HG03108 (cell line): ENCODE data around the gene HSPB1.
"Not testable (repeated sequence)": the region's sequence is repeated elsewhere in the genome, so short reads cannot be mapped to it uniquely, and the experiment has no call there.

Source experiments
- ATAC-seq: cut with Tn5 transposase; IDR thresholded peaks from one replicate; pipeline ENCODE4 v1.9.1; 2021; ENCODE audit warnings: moderate library complexity; ENCODE audit not compliant: unreplicated experiment

HSPB1 gene

DNA sequence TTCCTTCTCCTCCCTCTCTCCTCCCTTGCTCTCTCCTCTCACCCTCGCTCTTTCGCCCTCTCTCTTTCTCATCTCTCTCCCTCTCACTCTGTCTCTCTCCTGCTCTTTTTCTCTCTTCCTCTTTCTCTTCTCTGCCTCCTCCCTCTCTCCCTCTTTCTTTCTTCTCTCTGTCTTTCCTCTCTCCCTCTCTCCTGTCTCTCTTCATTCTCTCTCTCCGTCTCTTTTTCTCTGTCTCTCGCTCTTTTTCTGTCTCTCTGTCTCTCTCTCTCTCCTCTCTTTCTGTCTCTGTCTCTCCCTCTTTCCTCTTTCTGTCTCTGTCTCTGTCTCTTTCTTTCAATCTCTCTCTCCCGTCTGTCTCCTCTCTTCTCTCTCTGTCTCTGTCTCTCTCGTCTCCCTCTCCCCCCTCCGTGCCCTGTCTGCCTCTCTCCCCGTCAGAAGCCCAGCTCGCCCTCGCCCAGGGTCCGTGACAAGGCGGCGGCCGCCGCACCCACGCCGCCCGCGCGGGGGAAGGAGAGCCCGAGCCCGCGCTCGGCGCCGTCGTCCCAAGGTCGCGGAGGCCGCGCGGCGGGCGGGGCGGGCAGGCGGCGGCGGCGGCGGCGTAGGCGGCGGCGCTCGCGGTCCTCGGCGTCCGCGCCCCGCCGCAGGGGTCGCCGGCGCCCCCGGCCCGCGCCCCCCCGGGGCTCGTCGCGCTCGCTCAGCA is 21.3 kb upstream of the HSPB1 start:
- no peak for ATAC-seq

DNA sequence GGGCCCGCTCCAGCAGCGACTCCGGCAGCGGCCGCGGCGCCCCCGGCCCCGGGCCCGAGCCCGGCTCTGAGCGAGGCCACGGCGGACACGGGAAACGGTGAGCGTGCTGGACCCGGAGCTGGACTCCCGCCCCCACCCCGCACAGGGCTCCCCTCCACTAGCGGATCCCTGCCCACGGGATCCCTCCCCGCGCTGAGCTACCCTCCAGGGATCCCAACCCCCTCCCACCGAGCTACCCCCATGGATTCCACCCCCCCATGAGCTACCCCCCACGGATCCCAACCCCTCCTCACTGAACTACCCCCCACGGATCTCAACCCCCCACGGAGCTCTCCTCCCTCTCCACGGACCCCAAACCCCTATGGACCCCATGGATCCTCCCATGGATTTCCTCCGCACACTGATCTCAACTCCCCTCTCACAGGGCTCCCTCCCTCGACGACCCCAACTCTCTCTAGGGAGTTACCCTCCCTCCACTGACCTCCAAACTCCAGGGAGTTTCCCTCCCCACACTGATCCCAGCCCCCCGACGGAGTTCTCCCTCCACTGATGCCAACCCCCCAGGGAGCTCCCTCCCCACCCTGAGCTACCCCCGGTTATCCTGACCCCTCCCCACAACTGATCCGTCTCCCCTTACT is 20.6 kb upstream of the HSPB1 start:
- ATAC-seq: no peak

DNA sequence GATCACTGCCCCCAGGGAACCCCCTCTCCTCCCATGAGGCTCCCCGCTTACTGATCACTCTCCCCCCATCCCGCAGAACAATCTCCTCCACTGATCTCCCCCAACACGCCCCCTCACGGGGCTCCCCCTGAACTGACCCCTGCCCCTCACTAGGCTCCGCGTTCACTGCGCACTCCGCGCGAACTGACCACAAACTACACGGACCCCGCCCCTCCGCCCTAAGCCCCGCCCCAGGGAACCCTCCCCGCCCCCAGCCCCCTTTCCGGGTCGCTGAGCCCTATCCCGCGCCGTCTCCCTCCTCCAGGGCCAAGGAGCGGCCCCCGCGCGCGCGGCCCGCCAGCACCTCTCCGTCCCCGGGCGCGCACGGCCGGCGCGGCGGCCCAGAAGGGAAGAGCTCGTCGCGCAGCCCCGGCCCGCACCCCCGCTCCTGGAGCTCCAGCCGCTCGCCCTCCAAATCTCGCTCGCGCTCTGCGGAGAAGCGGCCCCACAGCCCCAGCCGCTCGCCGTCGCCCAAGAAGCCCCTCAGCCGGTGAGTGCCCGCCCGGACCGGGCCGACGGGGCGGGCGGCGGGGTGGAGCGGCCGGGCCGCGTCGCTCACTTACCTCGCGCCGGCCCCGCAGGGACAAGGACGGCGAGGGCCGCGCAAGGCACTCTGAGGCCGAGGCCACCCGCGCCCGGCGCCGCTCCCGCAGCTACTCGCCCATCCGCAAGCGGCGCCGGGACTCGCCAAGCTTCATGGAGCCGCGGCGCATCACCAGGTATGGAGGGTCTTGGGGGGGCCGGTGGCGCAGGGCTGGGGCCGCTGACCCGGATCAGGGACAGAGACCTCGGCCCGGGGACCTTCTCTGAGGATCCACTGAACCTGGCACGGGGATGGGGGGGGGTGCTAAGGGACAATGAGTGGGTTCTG is 19.9 kb upstream of the HSPB1 start:
- ATAC-seq: no peak

DNA sequence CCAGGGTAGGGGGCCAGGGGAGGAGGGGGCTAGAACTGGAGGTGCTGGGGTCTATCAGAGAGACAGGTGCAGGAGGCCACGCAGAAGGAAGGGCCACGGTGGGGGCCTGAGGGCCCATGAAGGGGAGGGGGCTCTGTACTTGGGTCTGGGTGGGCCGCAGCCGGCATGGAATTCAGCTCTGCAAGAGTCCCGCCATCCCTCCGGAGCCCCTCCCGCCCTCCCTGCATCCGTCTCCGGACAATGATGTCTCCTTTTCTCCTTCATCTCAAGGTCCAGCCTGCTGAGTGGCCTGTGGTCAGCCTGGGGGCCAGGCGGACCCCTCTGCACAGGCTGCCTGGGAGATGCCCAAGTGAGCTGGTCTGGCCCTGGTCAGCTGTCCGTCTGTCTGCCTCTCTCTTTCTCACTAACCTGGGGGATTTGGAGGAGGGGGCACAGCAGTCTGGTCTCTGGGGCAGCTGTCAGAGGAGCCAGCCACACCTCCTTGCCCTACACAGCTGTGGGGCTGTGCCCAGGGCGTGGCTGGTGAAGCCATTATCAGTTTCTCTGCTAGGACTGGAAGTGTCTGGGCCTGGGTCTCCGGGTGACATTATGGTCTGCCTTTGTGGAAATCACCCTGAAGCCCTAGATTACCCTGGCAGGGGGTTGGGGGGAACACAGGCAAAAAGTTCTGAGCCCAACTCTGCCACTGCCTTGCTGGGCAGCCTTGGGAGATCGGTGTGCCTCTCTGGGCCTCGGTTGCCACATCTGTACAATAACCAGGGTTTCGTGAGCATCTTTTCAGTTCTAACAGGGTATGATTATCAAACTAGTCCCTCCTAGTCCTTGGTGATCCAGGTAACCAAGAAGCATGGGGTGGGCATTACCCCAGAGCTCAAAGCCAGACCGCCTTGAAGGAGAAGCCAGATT is 19.0 kb upstream of the HSPB1 start:
- no peak for ATAC-seq

DNA sequence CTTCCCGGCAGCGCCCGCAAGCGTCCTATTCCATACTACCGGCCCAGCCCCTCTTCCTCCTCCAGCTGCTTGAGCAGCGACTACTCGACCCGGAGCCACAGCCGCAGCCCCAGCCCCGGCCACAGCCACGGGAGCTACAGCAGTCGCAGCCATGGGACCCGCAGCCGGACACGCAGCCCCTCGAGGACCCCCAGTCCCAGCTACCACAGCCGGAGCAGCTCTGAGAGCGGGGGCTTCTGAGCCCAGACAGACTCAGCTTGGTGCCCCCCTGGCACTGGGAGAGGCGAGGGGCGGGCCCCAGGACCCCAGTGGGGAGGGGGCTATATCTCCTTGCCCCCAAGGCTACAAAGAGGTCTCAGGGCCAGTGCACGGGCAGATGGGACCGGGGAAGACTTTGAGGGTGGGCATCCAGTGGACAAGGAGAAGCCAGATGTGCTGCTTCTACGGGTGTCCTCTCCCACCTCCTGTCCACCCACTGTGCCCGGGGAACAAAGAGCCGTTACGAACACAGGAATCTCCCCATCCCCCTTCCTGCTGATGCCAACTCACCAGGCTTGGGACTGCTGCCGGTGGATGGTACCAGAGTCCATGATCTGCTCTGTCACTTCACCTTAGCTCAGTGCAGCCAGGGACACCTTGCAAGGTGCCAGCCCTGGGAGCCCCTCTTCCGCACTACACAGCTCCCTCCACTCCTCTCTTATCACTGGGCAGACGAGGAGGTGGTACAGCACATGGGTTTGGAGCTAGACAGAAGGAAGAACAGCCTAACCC is 16.7 kb upstream of the HSPB1 start:
- no peak for ATAC-seq

DNA sequence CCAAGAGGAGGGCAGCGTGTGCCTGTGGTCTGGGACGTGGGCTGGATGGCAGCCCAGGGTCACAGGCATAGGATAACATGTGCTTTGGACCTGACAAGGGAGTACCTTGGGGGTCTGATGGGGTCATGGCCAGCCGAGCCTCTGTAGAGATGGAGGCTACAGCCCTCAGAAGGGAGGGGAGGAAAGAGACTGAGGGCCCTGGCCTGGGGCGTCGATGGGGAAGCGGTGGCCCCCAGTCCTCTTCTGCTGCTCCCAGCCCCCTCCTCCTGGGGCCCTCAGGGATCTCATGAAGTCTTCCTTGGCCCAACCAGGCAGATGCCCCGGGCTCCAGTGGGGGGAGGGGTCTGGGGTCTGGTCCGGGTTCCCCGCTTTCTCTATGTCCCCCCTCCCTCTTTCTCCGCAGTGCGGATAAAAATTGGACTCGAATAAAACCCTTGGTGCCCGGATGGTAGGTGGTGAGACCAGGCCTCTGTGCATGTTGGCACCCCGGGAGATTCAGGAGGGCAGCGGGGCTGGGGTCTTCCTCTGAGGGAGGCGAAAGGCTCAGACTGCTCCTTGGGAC is 15.6 kb upstream of the HSPB1 start:
- ATAC-seq: no peak

DNA sequence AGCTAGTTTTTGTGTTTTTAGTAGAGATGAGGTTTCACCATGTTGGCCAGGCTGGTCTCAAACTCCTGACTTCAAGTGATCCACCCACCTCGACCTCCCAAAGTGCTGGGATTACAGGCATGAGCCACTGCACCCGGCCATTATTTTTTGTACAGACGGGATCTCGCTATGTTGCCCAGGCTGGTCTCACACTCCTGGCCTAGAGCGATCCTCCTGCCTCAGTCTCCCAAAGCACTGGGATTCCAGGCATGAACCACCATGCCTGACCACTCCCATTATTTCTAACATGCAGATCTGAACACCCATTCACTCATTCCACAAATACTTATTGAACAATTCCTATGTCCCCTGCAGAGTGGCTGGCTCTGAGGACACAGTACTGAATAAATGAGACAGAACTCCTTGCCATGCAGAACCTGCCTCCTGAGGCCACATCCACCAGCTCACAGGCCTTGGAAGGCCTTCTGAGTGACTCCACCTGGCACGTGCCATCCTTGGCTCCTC is 11.6 kb upstream of the HSPB1 start:
- ATAC-seq: not testable (repeated sequence)

DNA sequence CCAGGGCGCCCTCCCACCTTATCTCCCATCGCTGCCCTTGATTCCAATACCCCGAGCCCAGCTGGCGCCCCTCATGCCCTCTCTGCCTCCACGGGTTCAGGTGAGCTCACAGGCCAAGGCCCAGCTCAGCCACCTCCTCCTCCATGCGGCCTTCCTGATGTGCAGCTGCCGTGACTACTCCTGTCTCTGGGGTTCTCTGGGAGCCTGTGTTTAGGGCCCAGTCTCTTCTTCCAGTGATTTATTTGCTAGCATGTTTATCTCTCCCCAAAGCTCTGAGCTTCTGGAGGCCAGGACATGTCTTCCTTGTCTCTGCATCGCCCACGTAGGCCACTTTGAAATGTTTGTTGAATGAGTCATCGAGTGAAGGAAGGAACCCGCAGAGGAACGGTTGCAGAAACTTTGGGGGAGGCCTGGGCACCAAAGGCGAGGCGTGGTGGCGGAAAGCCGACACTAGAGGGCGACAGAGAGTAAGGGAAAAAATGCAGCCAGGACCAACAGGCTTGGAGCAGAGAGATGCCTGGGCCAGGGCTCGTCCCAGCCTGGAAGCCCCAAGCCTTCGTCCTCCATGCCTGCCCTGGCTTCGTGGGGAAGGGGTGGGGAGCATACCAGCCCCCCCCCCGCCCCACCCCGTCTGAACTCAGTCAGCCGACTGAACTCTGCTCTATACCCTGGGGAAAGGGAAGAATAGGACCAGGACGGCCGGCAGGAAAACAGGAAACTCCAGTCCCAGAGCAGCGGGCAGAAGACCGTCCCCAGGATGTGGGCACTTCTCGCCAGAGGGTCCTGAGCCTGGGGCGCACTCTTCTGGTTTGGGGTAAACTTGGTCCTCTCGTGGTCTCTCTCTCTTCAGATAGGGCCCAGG is 10.9 kb upstream of the HSPB1 start:
- ATAC-seq: peak; percentile 72

DNA sequence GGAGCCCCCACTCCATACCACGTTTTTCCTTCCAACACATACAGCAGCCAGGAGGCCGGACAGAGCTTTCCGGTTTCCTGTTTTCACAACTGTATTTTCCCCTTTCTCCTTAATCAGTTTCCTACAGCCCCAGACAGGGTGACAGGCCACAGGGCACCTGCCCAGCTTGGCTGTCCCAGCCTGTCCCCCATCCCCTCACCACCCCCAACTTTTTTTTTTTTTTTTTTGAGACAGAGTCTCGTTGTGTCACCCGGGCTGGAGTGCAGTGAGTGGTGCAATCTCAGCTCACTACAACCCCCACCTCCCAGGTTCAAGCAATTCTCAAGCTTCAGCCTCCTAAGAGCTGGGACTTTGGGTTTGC is 10.3 kb upstream of the HSPB1 start:
- ATAC-seq: peak; percentile 10

DNA sequence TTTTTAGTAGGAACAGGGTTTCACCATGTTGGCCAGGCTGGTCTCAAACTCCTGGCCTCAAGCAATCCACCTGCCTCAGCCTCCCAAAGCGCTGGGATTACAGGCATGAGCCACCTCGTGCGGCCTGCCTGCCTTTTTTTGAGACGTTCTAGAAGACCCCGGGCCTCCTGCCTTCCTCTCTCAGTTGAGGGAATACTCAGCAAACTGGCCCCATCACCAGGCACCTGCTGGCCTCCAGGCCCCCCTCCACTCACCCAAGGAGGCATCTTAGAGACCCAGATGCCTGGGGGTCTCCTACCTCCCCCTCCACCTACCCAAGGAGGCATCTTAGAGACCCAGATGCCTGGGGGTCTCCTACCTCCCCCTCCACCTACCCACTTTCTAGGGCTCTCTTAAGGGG is 9.6 kb upstream of the HSPB1 start:
- not testable (repeated sequence) for ATAC-seq

DNA sequence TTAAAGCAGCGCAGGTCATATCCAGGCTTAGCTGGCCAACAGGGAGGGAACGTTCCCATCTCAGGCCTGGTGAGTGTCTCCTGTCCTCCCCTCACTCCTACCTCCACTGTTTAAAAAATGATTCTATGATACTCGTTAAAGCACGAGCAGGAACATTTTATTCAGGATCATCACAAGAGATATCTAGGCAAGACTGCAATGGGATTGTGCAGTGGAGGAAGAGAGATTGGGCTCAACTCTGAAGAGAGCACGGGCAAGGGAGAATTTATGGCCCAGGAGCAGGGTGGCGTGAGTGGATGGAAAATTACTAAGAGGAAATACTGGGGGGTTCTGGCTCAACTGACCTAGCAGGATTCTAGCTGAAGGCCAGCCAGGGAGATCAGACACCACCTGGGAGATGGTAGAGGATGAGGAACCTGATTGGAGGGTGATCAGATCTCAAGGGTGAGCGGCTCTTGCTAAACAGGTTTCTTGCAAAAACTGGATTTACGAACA is 9.0 kb upstream of the HSPB1 start:
- no peak for ATAC-seq

DNA sequence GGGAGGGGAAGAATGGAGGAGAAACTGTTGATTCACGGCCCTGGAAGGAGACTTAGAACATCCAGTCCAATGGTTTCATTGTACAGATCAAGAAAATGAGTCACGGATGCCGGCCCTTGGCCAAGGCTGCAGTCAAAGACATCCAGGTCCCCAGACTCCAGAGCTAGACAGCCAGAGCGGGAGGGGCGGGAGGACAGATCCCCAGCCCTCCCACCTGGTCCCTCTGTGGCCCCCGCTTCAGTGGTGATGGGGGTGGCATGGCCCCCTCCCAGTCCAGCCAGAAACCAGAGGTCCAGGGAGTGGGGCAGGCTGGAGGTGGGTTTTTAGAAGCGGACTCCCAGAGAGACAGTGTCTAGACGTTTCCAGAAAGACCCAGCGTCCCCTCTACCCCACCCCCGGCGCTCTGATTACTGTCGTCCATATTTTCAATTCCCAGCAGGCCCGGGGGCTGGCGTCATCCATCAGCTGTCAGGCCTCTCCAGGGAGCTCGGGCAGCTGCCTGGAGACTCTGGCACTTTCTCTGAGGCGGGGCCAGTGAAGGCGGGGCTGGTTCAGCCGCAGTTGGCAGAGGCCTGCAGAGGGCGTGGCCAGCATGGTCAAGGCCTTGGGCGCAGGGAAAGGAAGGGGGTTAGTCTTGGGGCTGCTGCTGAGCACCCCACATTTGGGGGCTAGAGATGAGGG is 8.0 kb upstream of the HSPB1 start:
- peak; percentile 52 for ATAC-seq

DNA sequence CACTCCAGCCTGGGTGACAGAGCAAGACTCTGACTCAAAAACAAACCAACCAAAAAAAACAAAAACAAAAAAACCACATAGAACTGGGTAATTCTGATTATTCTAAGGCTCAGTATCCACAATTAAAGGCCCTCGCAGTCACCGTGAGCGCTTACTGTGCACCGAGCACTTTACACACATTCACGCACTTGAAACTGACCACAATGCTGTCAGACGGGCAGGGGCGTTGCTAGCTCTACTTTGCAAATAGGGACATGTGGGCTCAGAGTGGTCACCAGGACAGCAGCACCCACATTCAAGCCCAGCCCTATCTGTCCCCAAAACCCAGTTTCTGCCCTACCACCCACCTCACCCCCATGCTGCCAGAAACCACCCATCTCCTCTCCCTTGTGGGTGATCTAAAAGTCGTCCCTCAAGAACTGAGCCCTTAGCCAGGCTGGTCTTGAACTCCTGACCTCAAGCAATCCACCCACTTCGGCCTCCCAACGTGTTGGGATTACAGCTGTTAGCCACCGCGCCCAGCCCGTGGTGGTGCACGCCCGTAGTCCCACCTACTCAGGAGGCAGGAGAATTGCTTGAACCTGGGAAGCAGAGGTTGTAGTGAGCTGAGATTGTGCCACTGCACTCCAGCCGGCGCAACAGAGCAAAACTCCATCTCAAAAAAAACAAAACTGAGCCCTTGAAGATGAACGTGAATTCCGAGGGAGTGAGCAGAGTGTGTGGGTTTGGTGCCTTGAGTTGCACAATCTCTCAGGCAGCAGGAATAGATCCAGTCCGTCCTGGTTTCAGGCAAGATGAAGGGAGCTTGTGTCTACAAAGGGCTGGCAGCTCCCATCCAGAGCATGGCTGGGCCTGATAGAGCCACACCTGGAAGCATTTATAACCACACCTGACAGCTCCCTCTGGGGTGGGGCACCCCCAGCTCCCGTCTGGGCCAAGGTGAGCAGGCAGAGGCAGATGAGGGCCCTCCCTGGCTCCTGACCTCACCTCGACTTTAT is 5.4 kb upstream of the HSPB1 start:
- no peak for ATAC-seq

DNA sequence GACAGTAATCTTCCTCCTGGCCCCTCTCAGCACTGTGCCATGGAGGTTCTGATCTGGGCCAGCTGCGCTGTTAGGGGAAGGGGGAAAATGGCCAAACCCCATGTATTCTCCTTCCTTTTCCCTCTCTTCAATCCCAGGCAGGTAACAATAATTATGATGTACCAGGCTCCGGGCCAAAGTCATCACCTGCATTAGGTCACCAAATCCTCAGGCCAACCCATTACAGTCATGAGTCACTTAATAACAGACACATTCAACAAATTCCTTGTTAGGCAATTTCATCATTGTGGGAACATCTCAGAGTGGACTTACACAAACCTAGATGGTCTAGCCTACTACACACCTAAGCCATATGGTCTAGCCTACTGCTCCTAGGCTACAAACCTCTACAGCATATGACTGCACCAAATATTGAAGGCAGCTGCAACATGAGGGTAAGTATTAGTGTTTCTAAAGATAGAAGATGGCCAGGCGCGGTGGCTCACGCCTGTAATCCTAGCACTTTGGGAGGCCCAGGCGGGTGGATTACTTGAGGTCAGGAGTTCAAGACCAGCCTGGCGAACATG is 2.2 kb upstream of the HSPB1 start:
- ATAC-seq: no peak

DNA sequence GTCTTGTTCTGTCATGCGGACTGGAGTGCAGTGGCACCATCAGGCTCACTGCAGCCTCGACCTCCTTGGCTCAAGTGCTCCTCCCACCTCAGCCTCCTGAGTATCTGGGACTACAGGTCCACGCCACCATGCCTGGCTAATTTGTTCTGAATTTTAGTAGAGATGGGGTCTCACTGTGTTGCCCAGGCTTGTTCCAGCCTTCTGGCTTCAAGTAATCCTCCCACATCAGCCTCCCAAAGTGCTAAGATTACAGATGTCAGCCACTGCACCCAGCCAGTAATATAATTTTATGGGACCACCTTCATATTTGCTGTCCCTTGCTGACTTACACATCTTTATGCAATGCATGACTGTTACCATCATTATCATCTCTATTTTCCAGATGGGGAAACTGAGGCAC is 1.5 kb upstream of the HSPB1 start:
- ATAC-seq: no peak
